Stomach (tissue), 9 donors: Measurements from ENCODE around the gene CACNA1E. TPM values are rescaled to one million over a fixed set of nuclear protein-coding genes. Genes with fewer than 3 reads are reported as not detected.

Source experiments
- DNase-seq, 2 donors: peaks; one replicate each; pipeline versions ENCODE4 v3.0.0 to v3.0.0-alpha.2; 2013 to 2019
- H3K27ac ChIP-seq, 5 donors: fragments of 200-600 bp in 4 of 5; sonication (generic) in 4 of 5; one replicate each; pipeline ENCODE4 v1.5.1; 2013 to 2019; ENCODE audit warnings: mild to moderate bottlenecking in 1 of 5, moderate library complexity in 1 of 5
- H3K27me3 ChIP-seq, 3 donors: fragments of 200-600 bp; sonication (generic); one replicate each; pipeline ENCODE4 v1.5.1; 2017 to 2019; ENCODE audit warnings: mixed run types in 1 of 3
- H3K36me3 ChIP-seq, 4 donors: fragments of 200-600 bp; sonication (generic); 1 replicate in 3 of 4; 2 replicates in 1 of 4; pipeline ENCODE4 v1.5.1; 2016 to 2019
- H3K4me1 ChIP-seq, 4 donors: fragments of 200-600 bp; sonication (generic); one replicate each; pipeline ENCODE4 v1.5.1; 2016 to 2019
- H3K4me3 ChIP-seq, 4 donors: fragments of 200-600 bp; sonication (generic) in 3 of 4; one replicate each; pipeline ENCODE4 v1.5.1; 2016 to 2019; ENCODE audit warnings: mild to moderate bottlenecking in 1 of 4
- H3K9me3 ChIP-seq, 4 donors: fragments of 200-600 bp; sonication (generic); one replicate each; pipeline ENCODE4 v1.5.1; 2016 to 2019
- EP300 ChIP-seq: sonication (generic); formaldehyde crosslinking; IDR thresholded peaks from one replicate; pipeline ENCODE4 v1.6.1; 2017; ENCODE audit warnings: antibody characterized with exemption
- POLR2A ChIP-seq, 4 donors: fragments of 450-650 bp; IDR thresholded peaks; one replicate each; pipeline ENCODE4 v1.6.1; 2016; ENCODE audit warnings: antibody characterized with exemption in 4 of 4, control low read depth in 2 of 4, mild to moderate bottlenecking in 1 of 4, moderate library complexity in 1 of 4
- POLR2AphosphoS5 ChIP-seq, 3 donors: sonication (generic); formaldehyde crosslinking; IDR thresholded peaks; one replicate each; pipeline ENCODE4 v1.6.1; 2016; ENCODE audit warnings: antibody characterized with exemption in 3 of 3
- WGBS, 5 donors: extraction: QIAGEN DNeasy Blood & Tissue Kit in 3 of 5; methylation state at CpG; one replicate each; pipeline versions ENCODE4 v1.1.5 to v1.1.7; 2013 to 2018; 5-methylcytosine and 5-hydroxymethylcytosine counted together
- intact Hi-C: fragments of 100-400 bp; cut with DNase I; formaldehyde crosslinking; loops from one replicate; pipeline ENCODE4 v1.15.1; 2023; ENCODE audit warnings: low total_unique reads
- polyA plus RNA-seq, 3 donors: library from polyadenylated mRNA; stranded (reverse); fragments of 200-250 nt; gene quantifications; one replicate each; pipeline ENCODE4 v1.2.3, GENCODE V29; 2013
- total RNA-seq, 5 donors: library from RNA; depleted of rRNA; stranded (reverse); fragments of >200 nt; gene quantifications; one replicate each; pipeline versions ENCODE4 v1.1.0 to v1.2.3, GENCODE V29; 2014 to 2016
- TF ChIP-seq, protein P1 (sequence below), 7 experiments: fragments of 450-650 bp in 4 of 7; fragments of 200-600 bp in 3 of 7; sonication (generic) in 3 of 7; IDR thresholded peaks; one replicate each; pipeline ENCODE4 v1.5.1; 2016 to 2019; ENCODE audit warnings: antibody characterized with exemption in 7 of 7, control low read depth in 2 of 7, mild to moderate bottlenecking in 1 of 7
- donor health status: healthy with polysubstance abuse.
- donor health status: Bipolar disorder and iron deficiency.
- donor health status: healthy.

CACNA1E gene
- total and polyA plus RNA-seq, 8 donors: under 0.01 to 1.8 (median 0.01) TPM; not detected in 4

DNA sequence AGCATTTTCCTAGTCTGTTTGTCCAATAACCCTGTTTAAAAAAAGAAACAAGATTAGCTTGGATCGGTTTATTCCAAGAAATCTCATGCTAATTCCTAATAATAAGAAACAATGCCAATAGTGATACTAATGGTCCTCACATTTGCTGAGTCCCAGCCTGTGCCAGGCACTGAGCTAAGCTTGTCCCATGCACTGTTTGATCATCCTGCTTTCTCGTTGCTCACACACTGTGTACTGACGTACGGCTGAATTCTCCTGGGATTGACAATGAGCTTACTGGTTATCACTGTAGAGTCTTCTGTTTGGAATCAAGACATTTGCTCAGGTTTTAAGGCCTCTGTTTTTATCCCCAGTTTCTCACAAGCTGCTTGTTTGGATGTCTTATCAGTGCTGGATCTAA lies 71.1 kb downstream of the CACNA1E start:
- no peak for TF ChIP-seq POLR2AphosphoS5 (IDR thresholded peaks at IDR 0.05)
- no peak for TF ChIP-seq POLR2A (IDR thresholded peaks at IDR 0.05)
- TF ChIP-seq, protein P1, sequence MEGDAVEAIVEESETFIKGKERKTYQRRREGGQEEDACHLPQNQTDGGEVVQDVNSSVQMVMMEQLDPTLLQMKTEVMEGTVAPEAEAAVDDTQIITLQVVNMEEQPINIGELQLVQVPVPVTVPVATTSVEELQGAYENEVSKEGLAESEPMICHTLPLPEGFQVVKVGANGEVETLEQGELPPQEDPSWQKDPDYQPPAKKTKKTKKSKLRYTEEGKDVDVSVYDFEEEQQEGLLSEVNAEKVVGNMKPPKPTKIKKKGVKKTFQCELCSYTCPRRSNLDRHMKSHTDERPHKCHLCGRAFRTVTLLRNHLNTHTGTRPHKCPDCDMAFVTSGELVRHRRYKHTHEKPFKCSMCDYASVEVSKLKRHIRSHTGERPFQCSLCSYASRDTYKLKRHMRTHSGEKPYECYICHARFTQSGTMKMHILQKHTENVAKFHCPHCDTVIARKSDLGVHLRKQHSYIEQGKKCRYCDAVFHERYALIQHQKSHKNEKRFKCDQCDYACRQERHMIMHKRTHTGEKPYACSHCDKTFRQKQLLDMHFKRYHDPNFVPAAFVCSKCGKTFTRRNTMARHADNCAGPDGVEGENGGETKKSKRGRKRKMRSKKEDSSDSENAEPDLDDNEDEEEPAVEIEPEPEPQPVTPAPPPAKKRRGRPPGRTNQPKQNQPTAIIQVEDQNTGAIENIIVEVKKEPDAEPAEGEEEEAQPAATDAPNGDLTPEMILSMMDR (IDR thresholded peaks at IDR 0.05): no peak
- TF ChIP-seq EP300: no peak
- no peaks in the 10 kb centered on the region for H3K27me3 ChIP-seq
- no peak for DNase-seq
- H3K4me1 ChIP-seq: peaks cover 0 to 18% (median 6%) of the 10 kb centered on the region in 4 donors
- H3K27ac ChIP-seq: no peak overlapping the region
- no peaks in the 10 kb centered on the region for H3K9me3 ChIP-seq
- no peaks in the 10 kb centered on the region for H3K36me3 ChIP-seq
- WGBS, 5 donors: 35 to 47% (median 40%) methylated on average over 4 of the region's 4 CpGs
- no peak overlapping the region for H3K4me3 ChIP-seq
- intact Hi-C loops: no loop called here

DNA sequence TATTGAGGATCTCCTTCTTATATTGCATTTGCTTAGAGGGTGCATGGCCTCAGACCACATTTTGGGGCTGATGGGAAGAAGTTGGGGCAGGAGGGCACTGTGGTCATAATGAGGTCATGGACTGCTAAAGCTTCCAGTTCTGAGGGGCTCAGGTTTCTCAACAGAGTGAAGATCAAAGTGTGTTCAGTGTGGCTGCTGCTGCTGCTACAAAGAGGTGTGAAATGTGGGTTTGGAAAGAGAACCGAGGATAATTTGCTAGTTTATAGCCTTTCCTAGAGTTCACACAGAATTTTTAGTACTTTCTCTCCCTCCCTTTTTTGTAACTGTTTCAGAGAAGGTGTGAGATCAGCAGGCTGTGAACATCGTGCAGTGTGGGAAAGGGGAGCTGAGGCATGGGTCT lies 73.3 kb downstream of the CACNA1E start:
- TF ChIP-seq EP300 (no peak), POLR2AphosphoS5 (IDR thresholded peaks at IDR 0.05) (no peak), POLR2A (IDR thresholded peaks at IDR 0.05) (no peak)
- TF ChIP-seq, protein P1 (IDR thresholded peaks at IDR 0.05): no peak
- H3K36me3 ChIP-seq: no peaks in the 10 kb centered on the region
- no peak overlapping the region for H3K27ac ChIP-seq
- H3K4me1 ChIP-seq: peaks cover 0 to 5% (median 1%) of the 10 kb centered on the region in 4 donors
- no peaks in the 10 kb centered on the region for H3K27me3 ChIP-seq
- no peaks in the 10 kb centered on the region for H3K9me3 ChIP-seq
- no peak for DNase-seq
- intact Hi-C loops: no loop called here
- H3K4me3 ChIP-seq: no peak overlapping the region
- WGBS, 5 donors: 29 to 49% (median 39%) methylated on average over 2 of the region's 2 CpGs

DNA sequence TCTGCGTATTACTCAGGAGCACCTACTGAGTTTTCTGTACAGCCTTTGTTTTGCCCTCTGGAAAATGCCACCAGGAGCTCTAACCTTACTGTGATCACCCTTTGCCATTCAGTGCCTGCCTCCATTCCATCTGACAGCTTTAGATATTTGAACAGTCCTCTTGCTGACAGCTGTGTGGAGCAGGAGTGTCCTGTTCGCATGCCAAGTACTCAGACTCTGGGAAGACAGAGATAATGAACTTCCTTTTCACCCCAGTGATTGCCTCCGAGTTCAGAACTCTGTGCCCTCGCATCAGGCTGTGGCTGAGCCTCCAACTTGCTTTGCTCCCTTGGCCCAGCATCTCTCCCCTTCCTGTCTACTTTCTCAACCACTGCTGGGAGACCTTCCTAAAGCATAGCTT lies 74.0 kb downstream of the CACNA1E start:
- Histone ChIP-seq H3K36me3 (no peaks in the 10 kb centered on the region), H3K27ac (no peak overlapping the region), H3K4me1 (no peaks in the 10 kb centered on the region), H3K4me3 (no peak overlapping the region), H3K27me3 (no peaks in the 10 kb centered on the region), H3K9me3 (no peaks in the 10 kb centered on the region)
- TF ChIP-seq EP300: no peak
- TF ChIP-seq, protein P1 (IDR thresholded peaks at IDR 0.05): no peak
- no peak for TF ChIP-seq POLR2A (IDR thresholded peaks at IDR 0.05)
- no peak for TF ChIP-seq POLR2AphosphoS5 (IDR thresholded peaks at IDR 0.05)
- intact Hi-C loops: no loop called here
- no peak for DNase-seq
- 57 to 73% (median 65%) methylated on average over 4 of the region's 4 CpGs for WGBS, 5 donors

DNA sequence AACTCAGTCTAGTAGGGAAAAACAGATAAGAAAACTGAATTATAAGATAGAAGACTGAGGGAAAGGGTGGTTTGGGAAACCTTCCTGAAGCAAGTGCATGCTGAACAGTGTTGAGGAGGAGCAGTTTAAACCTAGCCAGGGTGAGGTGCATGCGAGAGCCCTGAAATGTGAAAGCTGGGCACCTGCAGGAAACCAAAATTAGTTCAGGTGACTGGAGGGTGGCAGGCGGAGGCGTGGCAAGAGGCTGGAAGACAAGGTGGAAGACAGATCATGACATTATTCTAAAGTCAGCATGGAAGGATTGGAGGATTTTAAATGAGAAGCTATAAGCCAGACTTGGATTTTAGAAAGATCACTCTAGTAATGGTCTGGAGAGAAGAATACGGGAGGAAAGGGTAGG lies 75.1 kb downstream of the CACNA1E start:
- no peaks in the 10 kb centered on the region for H3K27me3 ChIP-seq
- H3K4me1 ChIP-seq: no peaks in the 10 kb centered on the region
- intact Hi-C loops: no loop called here
- 94 to 97% (median 95%) methylated on average over 4 of the region's 4 CpGs for WGBS, 5 donors
- no peak for TF ChIP-seq EP300
- no peak for TF ChIP-seq POLR2AphosphoS5 (IDR thresholded peaks at IDR 0.05)
- no peak for TF ChIP-seq POLR2A (IDR thresholded peaks at IDR 0.05)
- TF ChIP-seq, protein P1 (IDR thresholded peaks at IDR 0.05): no peak
- no peaks in the 10 kb centered on the region for H3K36me3 ChIP-seq
- DNase-seq: no peak
- H3K9me3 ChIP-seq: no peaks in the 10 kb centered on the region
- H3K27ac ChIP-seq: no peak overlapping the region
- H3K4me3 ChIP-seq: no peak overlapping the region
